ENCODE measurements around the gene HIPK4.

HIPK4 gene

GRCh38 chr19:40363069-40363468 is 26.9 kb downstream of the HIPK4 start:
- no peak for DNase-seq

GRCh38 chr19:40362160-40362559 is 27.8 kb downstream of the HIPK4 start:
- DNase-seq: no peak

DNA sequence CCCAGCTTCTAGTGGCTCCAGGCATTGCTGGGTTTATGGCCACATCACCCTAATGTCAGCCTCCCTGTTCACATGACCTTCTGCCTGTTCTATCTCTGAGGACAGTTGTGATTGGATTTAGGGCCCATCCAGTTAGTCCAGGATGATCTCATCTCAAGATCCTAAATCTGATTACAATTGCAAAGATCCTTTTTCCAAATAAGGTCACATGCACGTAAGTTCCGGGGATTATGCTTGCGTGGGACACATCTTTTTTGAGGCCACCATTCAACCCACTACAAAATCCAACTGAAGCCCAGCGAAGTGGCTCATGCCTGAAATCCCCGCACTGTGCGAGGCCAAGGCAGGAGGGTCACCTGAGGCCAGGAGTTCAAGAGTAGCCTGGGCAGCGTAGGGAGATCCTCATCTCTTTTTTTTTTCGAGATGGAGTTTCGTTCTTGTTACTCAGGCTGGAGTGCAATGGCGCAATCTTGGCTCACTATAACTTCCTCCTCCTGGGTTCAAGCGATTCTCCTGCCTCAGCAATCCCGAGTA is 29.2 kb downstream of the HIPK4 start:
- no peak for DNase-seq

GRCh38 chr19:40360020-40360707 is 29.8 kb downstream of the HIPK4 start:
- DNase-seq: no peak

- DNase-seq: no peak
These were observed 31.2 kb downstream of the HIPK4 start for GRCh38 chr19:40358773-40359172.

GRCh38 chr19:40357640-40358039 is 32.3 kb downstream of the HIPK4 start:
- DNase-seq: no peak

DNA sequence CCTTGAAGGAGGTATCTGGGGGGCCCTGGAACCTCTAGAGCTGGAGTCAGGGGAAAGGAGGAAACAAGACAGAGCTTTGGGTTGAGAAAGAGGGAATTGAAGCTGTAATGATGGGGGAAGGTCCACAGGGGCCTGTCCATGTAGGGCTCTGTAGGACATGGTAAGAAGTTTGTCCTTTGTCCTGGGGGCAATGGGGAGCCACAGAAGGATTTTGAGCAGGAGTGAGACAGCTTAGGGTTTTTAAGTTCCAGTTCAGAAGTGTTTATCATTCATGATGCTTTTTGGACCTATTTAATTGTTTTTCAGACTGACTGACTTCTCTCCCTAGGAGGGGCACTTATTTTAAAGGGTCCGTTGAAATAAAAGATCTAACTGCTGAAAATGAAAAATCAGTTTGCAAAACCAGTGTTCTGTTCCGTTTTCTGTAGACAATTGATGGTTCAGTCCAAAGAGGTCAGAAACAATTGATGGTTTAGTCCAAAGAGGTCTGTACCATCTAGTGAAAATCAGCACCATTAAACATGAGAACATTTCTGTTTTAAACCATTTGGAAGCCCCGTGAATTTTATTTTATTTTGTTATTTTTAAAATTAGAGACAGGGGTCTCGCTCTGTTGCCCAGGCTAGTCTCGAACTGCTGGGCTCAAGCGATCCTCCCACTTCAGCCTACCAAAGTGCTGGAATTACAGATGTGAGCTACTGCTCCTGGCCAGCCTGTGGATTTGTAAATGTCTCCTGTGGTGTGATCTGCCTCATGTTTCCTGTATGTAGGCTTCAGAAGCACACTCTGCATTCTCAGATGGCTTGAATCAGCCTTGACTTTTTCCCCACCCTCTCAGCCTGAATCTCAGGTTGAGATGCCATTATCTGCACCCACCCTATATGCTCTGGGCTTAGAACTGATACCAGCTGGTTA is 33.0 kb downstream of the HIPK4 start:
- no peak for DNase-seq

GRCh38 chr19:40355975-40356680 is 33.9 kb downstream of the HIPK4 start:
- no peak for DNase-seq

GRCh38 chr19:40348961-40349507 is 40.9 kb downstream of the HIPK4 start:
- peak; percentile 17 for DNase-seq

DNA sequence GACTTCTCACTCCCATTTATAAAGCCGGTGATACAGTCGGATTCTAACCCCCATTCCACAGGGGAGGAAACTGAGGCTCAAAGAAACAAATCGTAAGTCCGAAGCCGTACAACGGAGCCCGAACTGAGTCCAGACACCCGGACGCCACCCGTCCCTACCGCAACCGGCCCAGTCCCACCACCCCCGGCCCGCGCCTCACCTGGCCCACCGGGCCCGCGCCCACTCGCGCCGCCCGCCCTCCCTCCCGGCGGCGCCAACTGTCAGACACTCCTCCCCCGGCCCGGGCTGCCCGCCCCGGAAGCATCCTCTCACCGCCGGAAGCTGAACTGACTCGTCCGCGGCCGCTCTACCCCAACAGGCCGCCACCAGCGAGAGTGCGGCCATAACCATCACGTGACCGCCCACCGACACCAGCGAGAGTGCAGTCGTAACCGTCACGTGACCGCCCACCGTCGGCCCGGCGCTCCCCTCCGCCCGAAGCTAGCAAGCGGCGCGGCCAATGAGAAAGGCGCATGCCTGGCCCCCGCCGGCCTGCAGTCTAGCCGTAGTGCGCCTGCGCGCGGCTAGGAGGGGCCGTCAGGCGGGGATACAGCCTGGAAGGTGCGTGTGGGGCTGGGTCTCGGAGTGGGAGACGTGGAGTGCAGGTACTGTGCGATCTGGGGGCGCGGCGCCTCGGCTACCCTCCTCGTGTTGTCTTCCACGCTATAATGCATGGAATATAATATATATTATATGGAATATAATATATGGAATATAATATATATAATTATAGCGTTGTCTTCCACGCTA is 41.7 kb downstream of the HIPK4 start, which contains the start of the genes C19orf47 and PLD3:
TSS of gene C19orf47 (minus strand) at position 273 of the 789 bp plus-strand sequence. CDS start 6,540 bp downstream, outside the sequence.
TSS of gene PLD3 (plus strand) at position 571 of the 789 bp plus-strand sequence. CDS start 17,789 bp downstream, outside the sequence.
- DNase-seq: peak; percentile 99

DNA sequence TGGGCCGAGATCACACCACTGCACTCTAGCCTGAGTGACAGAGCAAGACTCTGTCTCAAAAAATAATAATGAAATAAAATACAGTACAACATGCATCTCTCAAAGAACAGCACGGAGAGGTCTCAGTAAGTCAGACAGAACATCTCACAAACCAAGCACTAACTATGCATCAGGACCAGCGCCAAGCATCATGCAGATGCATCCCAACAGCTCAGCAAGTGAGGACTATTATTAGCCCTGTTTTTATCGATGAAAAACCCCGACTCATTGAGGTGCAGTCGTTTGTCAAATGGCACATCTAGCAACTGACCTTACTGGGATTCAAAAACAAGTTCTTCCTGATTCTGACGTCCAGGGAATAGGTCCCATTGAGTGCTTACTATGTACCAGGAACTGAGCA is 45.6 kb downstream of the HIPK4 start:
- no peak for DNase-seq

GRCh38 chr19:40342644-40343311 is 47.2 kb downstream of the HIPK4 start:
- no peak for DNase-seq

- DNase-seq: no peak
These were observed 48.1 kb downstream of the HIPK4 start for GRCh38 chr19:40341601-40342482.

GRCh38 chr19:40339018-40339728 is 50.8 kb downstream of the HIPK4 start:
- DNase-seq: no peak

GRCh38 chr19:40337594-40337993 is 52.4 kb downstream of the HIPK4 start:
- DNase-seq: no peak

DNA sequence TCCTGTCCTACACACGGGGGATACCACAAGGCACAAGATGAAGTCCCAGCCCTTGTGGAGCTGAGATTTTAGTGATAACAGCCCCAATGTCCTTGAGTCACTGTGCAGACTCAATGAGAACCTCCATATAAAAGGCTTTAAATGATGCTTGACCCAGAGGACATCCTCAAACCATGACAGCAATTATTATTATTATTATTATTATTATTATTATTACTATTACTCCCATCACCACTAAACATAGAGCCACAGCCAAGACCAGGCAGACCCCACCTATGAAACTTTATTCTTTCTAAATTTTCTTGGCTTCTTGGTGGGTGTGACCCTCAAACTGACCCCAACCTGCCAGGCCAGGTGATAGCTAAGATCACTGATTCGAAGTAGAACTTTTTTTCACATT is 52.9 kb downstream of the HIPK4 start:
- DNase-seq: no peak

- no peak for DNase-seq
These were observed 53.4 kb downstream of the HIPK4 start for GRCh38 chr19:40336601-40336900.

- DNase-seq: no peak
These were observed 54.0 kb downstream of the HIPK4 start for GRCh38 chr19:40335855-40336600.

DNA sequence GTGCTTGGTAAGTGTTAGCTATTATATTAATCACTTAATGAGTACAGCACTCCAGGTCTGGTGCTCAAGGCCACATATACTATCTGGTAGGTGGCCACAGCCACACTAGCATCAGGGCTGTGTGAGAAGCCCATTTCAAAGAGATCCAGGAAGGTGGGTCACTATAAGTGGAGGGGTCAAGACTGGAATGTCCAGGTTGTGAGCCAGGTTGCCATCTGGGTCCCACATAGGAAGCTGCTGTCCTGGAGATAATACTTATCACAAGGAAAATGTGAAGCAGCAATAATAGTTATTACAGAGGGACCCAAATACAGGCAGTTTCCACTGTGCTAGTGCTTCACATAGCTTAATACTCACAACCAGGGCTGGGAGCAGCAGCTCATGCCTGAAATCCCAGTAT is 54.9 kb downstream of the HIPK4 start:
- DNase-seq: no peak

Measured in NCI-H446 treated with DMSO at 0.1 percent for 48 hours (cell line).